Aorta (tissue), 5 donors: Measurements from ENCODE around the gene GPR89A. TPM values are rescaled to one million over a fixed set of nuclear protein-coding genes. Genes with fewer than 3 reads are reported as not detected.
"Not testable (repeated sequence)": the region's sequence is repeated elsewhere in the genome, so short reads cannot be mapped to it uniquely, and the experiment has no call there.

Experiments used
- ATAC-seq: fragments of 200-7000 bp; cut with Tn5 transposase; one replicate; pipeline ENCODE4 v1.9.1; 2022; ENCODE audit warnings: moderate library complexity; ENCODE audit not compliant: low FRiP score
- DNase-seq, 2 donors: peaks; one replicate each; pipeline ENCODE4 v3.0.0-alpha.2; 2020
- H3K27ac ChIP-seq, 2 donors: one replicate each; pipeline ENCODE4 v1.5.1; 2013; ENCODE audit warnings: low read length in 2 of 2, mild to moderate bottlenecking in 2 of 2, moderate library complexity in 2 of 2, control low read depth in 1 of 2, inconsistent platforms in 1 of 2, low read depth in 1 of 2
- H3K27me3 ChIP-seq, 2 donors: one replicate each; pipeline ENCODE4 v1.6.1; 2013; ENCODE audit warnings: control low read depth in 1 of 2, low read length in 1 of 2, mild to moderate bottlenecking in 1 of 2, moderate library complexity in 1 of 2; ENCODE audit not compliant: insufficient read depth in 2 of 2, control insufficient read depth in 1 of 2
- H3K36me3 ChIP-seq, 2 donors: one replicate each; pipeline ENCODE4 v1.6.1; 2013; ENCODE audit warnings: control low read depth in 1 of 2, low read length in 1 of 2, mild to moderate bottlenecking in 1 of 2; ENCODE audit not compliant: insufficient read depth in 2 of 2, control insufficient read depth in 1 of 2
- H3K4me1 ChIP-seq, 2 donors: one replicate each; pipeline ENCODE4 v1.6.1; 2013; ENCODE audit warnings: low read length in 2 of 2, control low read depth in 1 of 2, mild to moderate bottlenecking in 1 of 2, moderate library complexity in 1 of 2; ENCODE audit not compliant: insufficient read depth in 2 of 2, control insufficient read depth in 1 of 2
- H3K4me3 ChIP-seq, 2 donors: one replicate each; pipeline ENCODE4 v1.5.1; 2013; ENCODE audit warnings: low read length in 2 of 2, control low read depth in 1 of 2, mild to moderate bottlenecking in 1 of 2
- H3K9me3 ChIP-seq: one replicate; pipeline ENCODE4 v1.6.1; 2013; ENCODE audit warnings: mild to moderate bottlenecking, low read length; ENCODE audit not compliant: control insufficient read depth
- WGBS, 2 donors: extraction: QIAGEN DNeasy Blood & Tissue Kit; methylation state at CpG; one replicate each; pipeline ENCODE4 v1.1.7; 2013; 5-methylcytosine and 5-hydroxymethylcytosine counted together
- intact Hi-C, 2 donors: fragments of 100-400 bp; cut with DNase I; formaldehyde crosslinking; loops; one replicate each; pipeline versions ENCODE4 v1.14.2 to v1.15.0; 2022
- polyA plus RNA-seq, 2 donors: library from polyadenylated mRNA; stranded (reverse); fragments of 200-250 nt; gene quantifications; one replicate each; pipeline ENCODE4 v1.2.3, GENCODE V29; 2013
- total RNA-seq, 2 donors: library from RNA; stranded (reverse); fragmentation: NEBNext Ultra II Directional; extraction: Animal tissue kit (Norgen Biotek cat#: 25700); gene quantifications; one replicate each; pipeline ENCODE4 v1.2.1, GENCODE V29; 2021
- donor health status: healthy with polysubstance abuse.
- donor health status: Bipolar disorder and iron deficiency.
- donor health status: DM: no; HTN: no; CAD: no.
- donor health status: DM: no; HTN: no; CAD: no.
- donor health status: DM: yes; HTN: yes; CAD: no.

The GPR89A gene
- total and polyA plus RNA-seq, 4 donors: 6.8 to 21.4 (median 13.8) TPM

DNA sequence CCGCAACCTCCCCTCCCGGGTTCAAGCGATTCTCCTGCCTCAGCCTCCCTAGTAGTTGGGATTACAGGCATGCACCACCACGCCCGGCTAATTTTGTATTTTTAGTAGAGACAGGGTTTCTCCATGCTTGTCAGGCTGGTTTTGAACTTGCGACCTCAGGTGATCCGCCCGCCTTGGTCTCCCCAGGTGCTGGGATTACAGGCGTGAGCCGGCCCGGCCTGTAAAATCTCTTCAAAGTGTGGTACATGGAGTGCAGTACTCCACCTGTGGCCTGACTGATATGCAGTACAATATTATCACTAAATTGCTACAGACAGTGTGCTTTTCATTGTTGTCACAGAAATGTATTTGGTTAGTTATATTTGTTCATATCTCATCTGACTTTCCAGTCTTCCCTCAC lies 499 bp upstream of the GPR89A start:
- intact Hi-C loops, H3K27ac ChIP-seq, H3K9me3 ChIP-seq, H3K4me3 ChIP-seq, H3K27me3 ChIP-seq, H3K36me3 ChIP-seq, H3K4me1 ChIP-seq, DNase-seq, ATAC-seq: not testable (repeated sequence)
- 98 to 100% methylated on average over 4 to 5 of the region's 11 CpGs for WGBS, 2 donors

DNA sequence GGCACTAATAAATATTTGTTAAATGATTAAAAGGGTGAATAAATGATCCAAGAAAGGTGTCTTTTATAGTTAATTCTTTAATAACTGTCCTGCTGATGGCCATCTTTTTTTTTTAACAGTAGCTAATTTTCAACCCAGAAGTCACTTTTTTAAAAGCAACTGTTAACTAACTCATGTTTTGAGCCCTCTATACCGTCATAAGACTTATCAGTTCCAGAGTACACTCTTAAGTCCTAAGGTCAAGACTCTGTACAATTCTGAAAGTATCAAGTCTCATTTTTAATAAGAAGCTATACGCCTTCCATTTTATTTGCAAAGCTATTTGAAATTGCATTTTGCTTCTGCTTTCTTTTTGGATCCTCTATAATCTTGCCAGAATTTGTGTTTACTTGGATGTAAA lies 3.0 kb downstream of the GPR89A start:
- H3K4me3 ChIP-seq, intact Hi-C loops, H3K9me3 ChIP-seq, H3K27ac ChIP-seq, H3K4me1 ChIP-seq, ATAC-seq, H3K36me3 ChIP-seq, H3K27me3 ChIP-seq, DNase-seq: not testable (repeated sequence)
- 88 to 90% methylated on average over 2 of the region's 2 CpGs for WGBS, 2 donors

DNA sequence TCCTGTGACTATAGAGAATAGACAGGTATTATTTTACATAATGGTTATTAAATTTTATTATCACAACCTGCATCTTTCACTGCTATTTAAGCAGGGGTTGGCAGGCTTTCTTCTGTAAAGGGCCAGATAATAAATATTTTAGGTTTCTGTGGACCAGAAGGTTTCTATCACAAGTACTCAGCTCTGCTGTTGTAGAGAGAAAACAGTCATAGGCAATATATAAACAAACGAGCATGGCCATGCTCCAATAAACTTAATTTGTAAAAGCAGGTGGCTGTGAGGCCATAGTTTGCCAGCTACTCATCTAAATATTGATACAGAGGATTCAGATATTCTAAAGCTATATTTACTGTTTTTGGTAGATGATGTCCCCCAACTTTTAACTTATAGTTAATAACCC lies 12.3 kb downstream of the GPR89A start:
- H3K4me1 ChIP-seq, H3K36me3 ChIP-seq, intact Hi-C loops, DNase-seq, H3K4me3 ChIP-seq, ATAC-seq, H3K9me3 ChIP-seq, H3K27me3 ChIP-seq, H3K27ac ChIP-seq: not testable (repeated sequence)
- 73 to 76% methylated on average over 1 of the region's 1 CpG for WGBS, 2 donors

DNA sequence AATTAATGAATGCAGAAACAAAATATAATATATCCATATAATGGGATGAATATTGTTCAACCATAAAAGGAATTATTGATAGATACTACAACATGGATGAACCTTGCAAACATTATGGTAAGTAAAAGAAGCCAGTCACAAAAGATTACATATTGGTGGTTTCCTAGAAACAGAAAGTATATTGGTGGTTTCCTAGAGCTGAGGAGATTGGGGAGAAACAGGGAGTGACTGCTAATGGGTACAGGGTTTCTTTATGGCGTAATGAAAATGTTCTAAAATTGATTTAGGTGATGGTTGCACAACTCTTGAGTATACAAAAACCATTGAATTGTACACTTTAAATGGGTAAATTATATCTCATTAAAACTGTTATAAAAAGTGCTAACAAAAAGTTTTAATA lies 14.4 kb downstream of the GPR89A start:
- H3K36me3 ChIP-seq, H3K27ac ChIP-seq, intact Hi-C loops, H3K9me3 ChIP-seq, H3K4me1 ChIP-seq, DNase-seq, ATAC-seq, H3K27me3 ChIP-seq, H3K4me3 ChIP-seq: not testable (repeated sequence)
- WGBS, 2 donors: no CpG with 5 or more reads among the region's 1 CpG

DNA sequence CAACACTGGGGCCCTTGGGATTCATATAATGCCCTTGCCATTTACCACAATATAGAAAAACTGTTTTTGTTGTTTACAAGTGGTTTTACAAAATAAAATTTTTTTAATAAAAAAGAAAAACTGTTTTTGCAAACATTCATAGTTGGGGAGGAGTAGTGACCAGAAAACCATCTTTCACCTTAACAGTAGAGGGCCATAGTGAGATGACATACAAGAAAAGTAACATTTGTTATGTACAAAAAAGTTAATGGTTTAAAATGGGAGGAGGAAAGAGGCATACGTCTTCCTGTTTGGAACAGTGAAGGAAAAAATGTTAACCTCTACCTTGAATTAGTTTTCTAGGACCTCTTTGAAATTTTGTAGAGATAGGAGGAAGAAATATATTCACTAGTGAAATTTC lies 28.4 kb downstream of the GPR89A start:
- ATAC-seq, H3K9me3 ChIP-seq, H3K27me3 ChIP-seq, H3K4me3 ChIP-seq, H3K36me3 ChIP-seq, intact Hi-C loops, DNase-seq, H3K27ac ChIP-seq, H3K4me1 ChIP-seq: not testable (repeated sequence)
- WGBS, 2 donors: 50 to 52% methylated on average over 1 of the region's 1 CpG

DNA sequence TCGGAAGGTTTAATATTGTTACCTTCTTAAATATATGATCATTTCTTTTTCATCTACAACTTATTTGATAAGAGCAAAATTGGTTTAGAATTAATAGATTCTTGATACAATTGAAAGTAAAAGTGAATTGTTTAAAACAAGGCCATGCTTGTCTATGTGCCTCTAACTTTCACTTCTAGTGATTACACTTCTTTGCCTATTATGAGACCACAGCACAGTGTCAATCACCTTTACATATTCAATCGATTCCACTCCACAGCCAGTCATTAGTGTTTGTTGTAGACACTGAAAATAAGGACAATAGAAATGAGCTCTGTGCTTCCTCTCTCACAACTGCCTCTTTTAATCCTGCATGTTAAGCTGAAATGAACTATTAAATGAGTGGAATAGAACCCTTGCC lies 34.1 kb downstream of the GPR89A start:
- H3K36me3 ChIP-seq, H3K4me1 ChIP-seq, intact Hi-C loops, H3K4me3 ChIP-seq, ATAC-seq, H3K9me3 ChIP-seq, H3K27ac ChIP-seq, H3K27me3 ChIP-seq, DNase-seq: not testable (repeated sequence)
- 100% methylated on average over 1 of the region's 2 CpGs for WGBS, 2 donors

DNA sequence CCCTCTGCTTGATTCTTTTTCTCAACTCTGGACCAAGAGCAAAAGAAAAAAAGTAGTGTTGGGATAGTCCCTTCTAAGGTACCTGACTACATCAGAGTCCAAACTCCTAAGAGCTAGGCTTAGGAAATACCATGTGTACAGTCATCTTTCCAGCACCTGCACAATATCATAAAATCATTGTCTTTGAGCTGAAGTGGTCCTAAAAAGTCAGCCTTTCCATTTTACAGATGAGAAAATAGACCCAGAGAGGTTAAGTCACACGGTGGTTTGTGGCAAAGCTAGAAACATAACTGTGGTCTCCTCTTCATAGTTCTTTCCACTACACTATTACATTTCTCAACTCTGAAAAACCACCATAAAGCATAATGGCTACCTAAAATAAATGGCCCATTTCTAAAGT lies 36.2 kb downstream of the GPR89A start:
- no CpG with 5 or more reads among the region's 1 CpG for WGBS, 2 donors
- H3K36me3 ChIP-seq, H3K27ac ChIP-seq, intact Hi-C loops, DNase-seq, H3K4me1 ChIP-seq, H3K27me3 ChIP-seq, H3K9me3 ChIP-seq, ATAC-seq, H3K4me3 ChIP-seq: not testable (repeated sequence)

DNA sequence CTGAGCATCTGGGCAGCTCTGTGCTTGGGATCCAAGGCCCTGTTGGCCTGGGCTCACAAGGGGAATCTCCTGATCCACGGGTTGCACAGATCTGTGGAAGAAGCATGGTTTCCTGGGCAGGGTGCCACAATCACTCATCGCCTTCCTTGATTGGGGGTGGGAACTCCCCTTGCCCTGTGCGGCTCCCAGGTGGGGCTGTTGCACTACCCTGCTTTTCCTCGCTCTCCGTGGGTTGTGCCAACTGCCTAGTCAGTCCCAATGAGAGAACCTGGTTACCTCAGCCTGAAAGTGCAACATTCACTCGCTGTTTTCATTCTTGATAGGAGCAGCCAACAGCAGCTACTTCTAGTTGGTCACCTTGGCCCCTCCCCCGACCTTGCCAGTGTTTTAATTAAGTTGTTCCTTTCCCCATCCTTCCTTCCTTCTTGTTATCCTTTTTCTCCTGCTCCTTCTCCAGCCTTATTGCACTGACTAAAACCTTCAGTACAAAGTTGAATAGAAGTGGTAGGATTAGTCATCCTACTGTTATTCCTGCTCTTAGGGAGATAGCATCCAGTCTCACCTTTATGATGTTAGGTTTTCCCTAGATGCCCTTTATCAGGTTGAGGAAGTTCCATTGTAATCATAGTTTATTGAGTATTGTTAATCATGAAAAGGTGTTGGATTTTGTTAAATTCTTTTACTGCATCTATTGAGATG lies 48.6 kb downstream of the GPR89A start:
- H3K27me3 ChIP-seq, intact Hi-C loops, H3K4me3 ChIP-seq, H3K27ac ChIP-seq, H3K36me3 ChIP-seq, DNase-seq, H3K9me3 ChIP-seq, H3K4me1 ChIP-seq, ATAC-seq: not testable (repeated sequence)
- 88 to 94% methylated on average over 4 to 5 of the region's 7 CpGs for WGBS, 2 donors

DNA sequence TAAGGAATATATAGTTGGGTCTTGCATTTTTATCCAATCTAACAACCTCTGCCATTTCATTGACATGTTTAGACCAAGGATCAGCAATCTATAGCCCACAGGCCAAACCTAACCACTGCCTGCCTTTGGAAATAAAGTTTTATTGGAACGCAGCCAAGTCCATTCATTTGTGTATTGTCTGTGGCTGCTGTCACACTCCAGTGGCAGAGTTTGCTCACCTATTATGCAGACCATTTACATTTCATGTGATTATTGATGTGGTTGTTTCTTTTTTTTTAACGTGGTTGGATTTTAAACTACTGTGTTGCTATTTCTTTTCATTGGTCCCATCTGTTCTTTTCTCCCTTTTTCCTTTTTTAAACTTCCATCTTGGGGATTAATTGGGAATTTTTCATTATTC lies 54.7 kb downstream of the GPR89A start:
- intact Hi-C loops, DNase-seq, H3K27me3 ChIP-seq: not testable (repeated sequence)

More for the DNA sequence above, 54.7 kb downstream of the GPR89A start:
- not testable (repeated sequence) for H3K4me1 ChIP-seq, H3K9me3 ChIP-seq, H3K36me3 ChIP-seq, H3K27ac ChIP-seq, ATAC-seq, H3K4me3 ChIP-seq
- 67 to 74% methylated on average over 2 of the region's 2 CpGs for WGBS, 2 donors
